ENCODE results near the gene SLC7A9.

SLC7A9 gene

GRCh38 chr19:32828643-32829344 is 40.8 kb downstream of the SLC7A9 start:
- no peak for DNase-seq (ENCODE audit: low read depth in 2 of 2)

GRCh38 chr19:32828139-32828538 is 41.4 kb downstream of the SLC7A9 start:
- DNase-seq (ENCODE audit: low read depth in 2 of 2), result no peak

GRCh38 chr19:32824916-32825608 is 44.5 kb downstream of the SLC7A9 start:
- DNase-seq (ENCODE audit: low read depth in 2 of 2), result no peak

- DNase-seq (ENCODE audit: low read depth in 2 of 2), result no peak
Measured at GRCh38 chr19:32824191-32824751, 45.3 kb downstream of the SLC7A9 start.

- DNase-seq (ENCODE audit: low read depth in 2 of 2), result no peak
Measured at GRCh38 chr19:32823747-32824102, 45.8 kb downstream of the SLC7A9 start.

- DNase-seq (ENCODE audit: low read depth in 2 of 2), result no peak
Measured at GRCh38 chr19:32822916-32823746, 46.4 kb downstream of the SLC7A9 start.

- no peak for DNase-seq (ENCODE audit: low read depth in 2 of 2)
Measured at GRCh38 chr19:32819419-32820400, 49.9 kb downstream of the SLC7A9 start.

GRCh38 chr19:32818536-32818935 is 51.0 kb downstream of the SLC7A9 start:
- DNase-seq (ENCODE audit: low read depth in 2 of 2), result no peak

- DNase-seq (ENCODE audit: low read depth in 2 of 2), result no peak
Measured at GRCh38 chr19:32817569-32818476, 51.7 kb downstream of the SLC7A9 start.

- DNase-seq (ENCODE audit: low read depth in 2 of 2), result no peak
Measured at GRCh38 chr19:32816555-32817099, 52.9 kb downstream of the SLC7A9 start.

GRCh38 chr19:32814624-32815023 is 54.9 kb downstream of the SLC7A9 start:
- no peak for DNase-seq (ENCODE audit: low read depth in 2 of 2)

- no peak for DNase-seq (ENCODE audit: low read depth in 2 of 2)
Measured at GRCh38 chr19:32813862-32814425, 55.6 kb downstream of the SLC7A9 start.

GRCh38 chr19:32812571-32812970 is 57.0 kb downstream of the SLC7A9 start:
- no peak for DNase-seq (ENCODE audit: low read depth in 2 of 2)

- no peak for DNase-seq (ENCODE audit: low read depth in 2 of 2)
Measured at GRCh38 chr19:32812036-32812435, 57.5 kb downstream of the SLC7A9 start.

GRCh38 chr19:32811151-32811550 is 58.4 kb downstream of the SLC7A9 start:
- no peak for DNase-seq (ENCODE audit: low read depth in 2 of 2)

GRCh38 chr19:32810452-32810851 is 59.1 kb downstream of the SLC7A9 start:
- DNase-seq (ENCODE audit: low read depth in 2 of 2), result no peak

- DNase-seq (ENCODE audit: low read depth in 2 of 2), result no peak
Measured at GRCh38 chr19:32809754-32810153, 59.8 kb downstream of the SLC7A9 start.

- DNase-seq (ENCODE audit: low read depth in 2 of 2), result no peak
Measured at GRCh38 chr19:32809254-32809653, 60.3 kb downstream of the SLC7A9 start.

GRCh38 chr19:32808236-32808635 is 61.3 kb downstream of the SLC7A9 start:
- no peak for DNase-seq (ENCODE audit: low read depth in 2 of 2)

Data from stimulated activated CD4-positive, alpha-beta T cell treated with anti-CD3 and anti-CD28 coated beads, Interleukin-4, amount 100 ng/mL, for 48 hours (primary cell).